Left kidney (tissue), 2 donors: ENCODE data around the gene ARAF. TPM values are rescaled to one million over a fixed set of nuclear protein-coding genes. Genes with fewer than 3 reads are reported as not detected.

Experiments
- DNase-seq: peaks from one replicate; pipeline ENCODE4 v3.0.0-alpha.2; 2013
- polyA plus RNA-seq: library from polyadenylated mRNA; unstranded; fragments of 120-200 nt; gene quantifications from one replicate; pipeline ENCODE4 v1.2.1, GENCODE V29; 2013; ENCODE audit not compliant: insufficient read length

The ARAF gene
- polyA plus RNA-seq, 1 donor, result 59.5 TPM

DNA sequence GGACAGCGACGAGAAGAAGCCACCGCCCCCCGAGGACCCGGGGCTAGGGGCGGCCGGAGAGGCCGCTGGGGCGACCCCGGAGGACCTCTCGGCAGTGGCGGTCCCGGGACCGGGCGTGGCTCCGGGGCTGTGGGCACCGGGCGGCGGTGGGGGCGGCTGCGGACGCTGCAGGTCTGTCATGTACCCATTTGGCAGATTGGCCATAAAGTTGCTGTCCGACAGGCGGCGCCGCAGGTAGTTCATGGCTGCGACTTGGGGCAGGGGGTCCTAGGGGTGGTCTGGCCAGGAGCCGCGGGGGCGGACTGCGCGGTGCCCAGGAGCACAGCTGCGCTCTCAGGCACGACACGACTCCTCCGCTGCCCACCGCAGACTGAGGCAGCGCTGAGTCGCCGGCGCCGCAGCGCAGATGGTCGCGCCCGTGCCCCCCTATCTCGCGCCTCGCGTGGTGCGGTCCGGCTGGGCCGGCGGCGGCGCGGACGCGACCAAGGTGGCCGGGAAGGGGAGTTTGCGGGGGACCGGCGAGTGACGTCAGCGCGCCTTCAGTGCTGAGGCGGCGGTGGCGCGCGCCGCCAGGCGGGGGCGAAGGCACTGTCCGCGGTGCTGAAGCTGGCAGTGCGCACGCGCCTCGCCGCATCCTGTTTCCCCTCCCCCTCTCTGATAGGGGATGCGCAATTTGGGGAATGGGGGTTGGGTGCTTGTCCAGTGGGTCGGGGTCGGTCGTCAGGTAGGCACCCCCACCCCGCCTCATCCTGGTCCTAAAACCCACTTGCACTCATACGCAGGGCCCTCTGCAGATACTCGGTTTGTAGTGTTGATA is 58.7 kb downstream of the ARAF start, which contains the start of gene SYN1:
Gene SYN1, minus strand, starts transcription at position 372 of the 817 bp plus-strand sequence. Its CDS starts 129 bp downstream, at position 243.
- DNase-seq, result peak; percentile 58

DNA sequence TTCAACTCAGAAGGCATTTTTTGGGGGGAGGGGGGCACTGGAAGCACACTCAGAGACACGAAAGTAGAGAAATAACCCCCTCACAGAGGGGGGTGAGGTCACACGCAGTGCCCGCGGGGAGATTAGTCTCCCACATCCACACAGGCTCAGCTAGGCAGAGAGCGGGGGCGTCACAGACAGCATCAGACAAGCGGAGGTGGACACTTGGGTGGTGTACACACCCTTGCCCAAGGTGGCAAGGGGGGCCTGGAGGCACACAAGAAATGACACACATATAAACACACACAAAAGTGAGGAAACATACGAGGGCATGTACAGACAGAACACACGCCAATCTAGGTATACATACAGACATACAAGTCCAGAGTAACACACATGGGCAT is 59.3 kb downstream of the ARAF start:
- no peak for DNase-seq

Other genes starting within 250 kb of the ARAF start
- 1.6 TPM for gene ZNF157, start 190.6 kb upstream of the ARAF start, polyA plus RNA-seq
- 15.4 TPM for gene ZNF41, start 78.0 kb upstream of the ARAF start, polyA plus RNA-seq
- 73.2 TPM for gene TIMP1, start 21.2 kb downstream of the ARAF start, polyA plus RNA-seq
- 6.5 TPM for gene SYN1, start 58.7 kb downstream of the ARAF start, polyA plus RNA-seq
- gene CFP, start 68.7 kb downstream of the ARAF start, polyA plus RNA-seq, result 0.85 TPM
- gene ELK1, start 89.4 kb downstream of the ARAF start, polyA plus RNA-seq, result 25.8 TPM
- gene UXT, start 98.0 kb downstream of the ARAF start, polyA plus RNA-seq, result 105 TPM